NCI-H526 treated with DMSO at 0.1 percent for 48 hours (cell line): Measurements from ENCODE around the gene ZNF25.
"Not testable (repeated sequence)": the region's sequence is repeated elsewhere in the genome, so short reads cannot be mapped to it uniquely, and the experiment has no call there.

Experiments used
- DNase-seq: peaks from one replicate; lab custom pipeline; 2025; lab: John Stamatoyannopoulos, UW

Gene ZNF25

GRCh38 chr10:37947526-37947925 lies 28.9 kb downstream of the ZNF25 start:
- no peak for DNase-seq

- no peak for DNase-seq
Measured at GRCh38 chr10:37937864-37938263, 38.6 kb downstream of the ZNF25 start.

GRCh38 chr10:37934791-37935190 lies 41.7 kb downstream of the ZNF25 start:
- DNase-seq, result no peak

GRCh38 chr10:37930423-37930822 lies 46.0 kb downstream of the ZNF25 start:
- no peak for DNase-seq

GRCh38 chr10:37908165-37908564 lies 68.3 kb downstream of the ZNF25 start:
- DNase-seq, result not testable (repeated sequence)

- no peak for DNase-seq
Measured at GRCh38 chr10:37906382-37906781, 70.1 kb downstream of the ZNF25 start.
